Embryonic facial prominence (tissue), 1 donor: Measurements from ENCODE around the gene MTFP1.
A peak's percentile ranks its signal among the peaks of the same experiment; 100 is the strongest.
"Not testable (repeated sequence)": the region's sequence is repeated elsewhere in the genome, so short reads cannot be mapped to it uniquely, and the experiment has no call there.

ENCODE experiments used
- DNase-seq: peaks from one replicate; pipeline ENCODE4 v3.0.0-alpha.2; 2016; ENCODE audit errors: extremely low spot score

MTFP1 gene

DNA sequence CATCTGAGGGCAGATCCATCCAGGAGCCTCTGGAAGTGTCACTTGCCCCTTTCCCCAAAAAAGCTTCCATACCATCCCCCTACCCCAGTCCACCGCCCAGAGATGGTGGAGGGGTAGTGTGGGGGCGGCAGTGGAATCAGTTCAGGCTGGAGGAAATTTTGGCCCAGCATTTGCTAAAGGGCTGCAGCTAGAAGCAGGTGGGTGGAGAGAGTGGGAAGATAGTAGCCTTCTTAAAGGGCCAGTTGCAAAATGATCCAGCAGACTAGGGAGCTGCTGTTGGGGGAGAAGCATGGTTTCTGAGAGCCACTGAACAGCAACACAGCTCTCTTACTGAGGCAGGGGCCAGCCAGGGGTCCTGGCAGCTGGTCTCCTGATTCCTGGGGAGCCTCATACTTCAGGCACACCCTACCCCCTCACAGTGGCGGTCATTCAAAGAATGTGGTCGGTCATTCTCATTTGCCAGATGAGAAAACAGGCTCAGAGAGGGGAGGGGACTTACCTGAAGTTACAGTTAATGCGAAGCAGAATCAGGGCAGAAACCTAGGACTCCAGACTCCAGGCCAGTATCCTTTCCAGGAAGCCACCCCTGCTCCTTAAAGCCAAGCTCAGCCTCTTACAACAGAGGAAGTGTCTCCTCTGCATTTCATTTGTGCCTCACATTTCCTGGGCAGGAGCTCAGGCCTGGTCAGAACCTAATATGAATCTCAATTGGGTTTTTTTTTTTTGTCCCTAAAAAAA, 23.4 kb upstream of the MTFP1 start:
- no peak for DNase-seq

DNA sequence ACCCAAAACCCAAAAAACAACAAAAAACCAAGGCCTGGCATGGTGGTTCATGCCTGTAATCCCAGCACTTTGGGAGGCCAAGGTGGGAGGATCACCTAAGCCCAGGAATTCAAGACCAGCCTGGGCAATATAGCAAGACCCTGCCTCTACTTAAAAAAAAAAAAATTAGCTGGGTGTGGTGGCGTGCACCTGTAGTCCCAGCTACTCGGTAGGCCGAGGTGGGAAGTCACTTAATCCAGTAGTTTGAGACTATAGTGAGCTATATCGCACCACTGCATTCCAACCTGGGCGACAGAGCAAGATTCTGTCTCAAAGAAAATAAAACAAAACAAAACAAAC, 22.8 kb upstream of the MTFP1 start:
- DNase-seq, result not testable (repeated sequence)

DNA sequence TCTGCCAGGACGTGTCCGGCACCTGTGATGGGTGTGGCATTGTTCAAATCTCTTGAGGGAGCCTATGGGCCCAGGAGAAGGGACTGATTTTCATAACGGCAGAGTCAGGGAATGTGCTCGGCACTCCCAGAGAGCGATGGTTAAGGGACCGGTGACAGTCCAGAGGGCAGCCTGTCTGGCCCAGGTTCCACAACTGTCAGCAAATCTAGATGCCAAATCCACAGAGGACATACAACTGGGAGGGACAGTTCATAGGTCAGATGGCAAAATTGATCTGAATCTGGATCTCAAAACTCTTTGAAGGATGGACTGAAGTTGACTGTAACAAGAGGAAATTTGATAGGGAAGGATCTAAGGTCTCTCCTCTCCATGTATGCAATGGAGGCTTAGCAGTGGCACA, 21.3 kb upstream of the MTFP1 start:
- DNase-seq, result no peak

DNA sequence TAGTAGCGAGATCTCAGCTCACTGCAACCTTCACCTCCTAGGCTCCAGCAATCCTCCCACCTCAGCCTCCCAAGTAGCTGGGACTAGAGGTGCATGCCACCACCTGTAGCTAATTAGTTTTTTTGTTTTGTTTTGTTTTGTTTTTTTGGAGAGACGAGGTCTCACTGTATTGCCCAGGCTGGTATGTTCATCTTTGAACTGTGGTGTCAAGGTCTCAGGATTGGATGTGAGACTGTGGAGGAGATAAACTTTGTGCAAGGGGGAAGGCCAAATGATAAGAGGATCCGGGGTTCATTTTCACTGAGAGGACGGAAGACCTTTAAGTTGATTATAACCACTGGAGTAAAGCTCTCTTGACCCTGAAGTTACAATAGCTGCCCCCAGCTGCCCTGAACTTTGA, 19.8 kb upstream of the MTFP1 start:
- no peak for DNase-seq

DNA sequence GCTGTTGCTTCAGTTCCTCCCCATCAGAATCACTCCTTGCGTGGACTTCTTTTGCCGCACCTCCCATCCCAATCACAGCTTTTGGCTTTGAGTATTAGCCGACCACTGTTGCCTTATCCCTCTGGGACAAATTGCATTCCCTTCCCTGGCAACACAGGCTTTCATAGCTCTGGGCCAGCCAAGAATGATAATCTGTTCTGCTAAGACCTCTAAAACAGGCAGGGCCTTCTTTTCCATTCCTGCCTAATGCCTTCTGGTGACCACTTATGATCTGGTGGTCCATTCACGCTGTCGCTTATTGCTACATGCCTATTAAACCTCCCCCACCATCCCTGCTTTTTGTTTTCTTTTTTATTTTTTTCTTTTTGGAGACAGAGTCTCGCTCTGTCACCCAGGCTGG, 19.2 kb upstream of the MTFP1 start:
- no peak for DNase-seq

DNA sequence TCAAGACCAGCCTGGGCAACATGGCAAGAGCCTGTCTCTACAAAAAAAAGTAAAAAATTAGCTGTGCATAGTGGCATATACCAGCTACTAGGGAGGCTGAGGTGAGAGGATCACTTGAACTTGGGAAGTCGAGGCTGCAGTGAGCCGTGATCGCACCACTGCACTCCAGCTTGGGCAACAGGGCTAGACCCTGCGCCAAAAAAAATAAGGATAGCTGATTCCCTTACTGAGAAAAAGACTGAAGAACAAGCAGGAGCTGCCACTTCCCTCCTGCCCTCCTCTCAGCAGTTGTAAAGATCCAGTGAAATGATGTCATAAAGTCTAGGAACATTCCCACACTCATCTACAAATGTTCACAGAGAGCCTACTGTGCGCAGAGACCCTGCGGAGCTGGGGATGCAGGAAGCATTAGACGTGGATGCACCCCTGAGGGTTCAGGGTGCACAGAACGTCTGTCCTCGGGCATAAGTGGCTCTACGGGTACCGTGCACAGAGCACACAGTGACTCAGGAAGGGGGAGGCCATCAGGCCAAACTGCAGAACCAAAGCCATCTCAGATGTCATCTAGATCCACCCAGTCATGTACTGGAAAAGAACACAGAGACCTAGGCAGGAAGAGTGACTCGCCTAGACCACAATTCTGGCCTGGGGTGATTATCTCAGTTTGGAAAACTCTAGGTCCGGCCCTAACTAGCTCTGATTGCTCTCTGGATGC, 17.0 kb upstream of the MTFP1 start:
- no peak for DNase-seq

DNA sequence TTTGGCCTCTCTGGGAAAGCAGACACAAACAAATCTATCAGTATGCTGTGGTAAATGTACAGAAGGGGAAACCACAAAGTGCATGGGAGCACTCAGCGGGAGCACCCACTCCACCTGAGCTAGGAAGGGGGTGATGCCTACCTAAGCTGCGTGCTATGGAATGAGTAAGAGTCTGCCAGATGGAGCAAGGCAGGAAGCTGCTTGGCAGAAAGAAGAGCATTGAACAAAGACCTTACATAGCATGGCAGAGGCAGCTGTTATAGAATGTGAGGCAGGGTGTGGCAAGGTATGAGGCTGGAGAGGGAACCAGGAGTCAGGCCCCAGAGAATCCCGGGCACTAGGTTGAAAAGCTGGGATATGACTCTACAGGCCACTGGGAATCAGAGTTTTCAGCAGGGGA, 13.8 kb upstream of the MTFP1 start:
- no peak for DNase-seq

DNA sequence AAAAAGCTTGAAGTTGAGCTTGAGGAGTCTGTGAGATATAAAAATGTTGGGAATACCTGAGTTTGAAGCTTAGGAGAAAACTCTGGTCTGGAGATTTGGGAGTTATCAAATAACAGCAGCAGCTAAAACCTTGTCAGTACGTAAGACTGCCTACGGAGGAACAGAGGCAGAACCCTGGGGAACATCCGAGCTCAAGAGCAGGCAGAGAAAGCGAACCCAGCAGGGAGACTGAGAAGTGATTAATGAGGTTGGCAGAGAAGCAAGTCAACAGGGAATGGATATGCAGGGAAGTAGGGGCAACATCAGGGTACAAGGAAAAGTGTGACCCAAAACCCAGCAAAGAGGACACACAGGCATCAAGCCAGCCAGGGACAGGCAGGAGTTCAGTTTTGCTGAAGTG, 12.6 kb upstream of the MTFP1 start:
- DNase-seq, result no peak

DNA sequence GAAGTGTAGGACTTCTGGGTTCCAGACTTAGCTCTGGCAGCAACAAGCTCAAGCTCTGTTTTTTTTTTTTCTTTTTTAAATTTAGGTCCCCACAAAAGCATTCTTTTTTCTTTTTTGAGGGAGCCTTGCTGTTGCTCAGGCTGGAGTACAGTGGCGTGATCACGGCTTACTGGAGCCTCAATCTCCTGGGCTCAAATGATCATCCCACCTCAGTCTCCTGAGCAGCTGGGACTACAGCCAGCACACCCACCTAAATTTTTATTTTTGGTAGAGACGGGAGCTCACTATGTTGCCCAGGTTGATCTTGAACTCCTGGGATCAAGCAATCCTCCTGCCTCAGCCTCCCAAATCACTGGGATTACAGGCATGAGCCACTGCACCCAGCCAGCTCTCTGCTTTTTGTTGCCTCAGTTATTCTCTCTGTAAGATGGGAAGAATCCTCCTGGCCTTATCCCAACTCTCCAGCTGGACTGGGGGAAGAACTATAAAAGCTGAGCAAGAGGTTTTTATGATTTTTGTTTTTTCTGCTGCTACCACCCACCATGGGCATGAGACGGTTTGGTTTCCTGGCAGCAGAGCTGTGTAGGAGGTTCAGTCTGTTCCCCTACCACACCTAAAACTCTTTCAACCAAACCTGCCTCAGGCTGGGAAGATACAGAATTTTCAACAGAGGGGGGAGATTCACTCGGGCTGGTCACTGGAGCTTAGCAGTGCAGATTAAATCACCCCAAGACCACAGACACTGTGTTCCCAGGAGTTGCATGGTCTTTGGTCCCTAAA, 11.6 kb upstream of the MTFP1 start:
- no peak for DNase-seq

DNA sequence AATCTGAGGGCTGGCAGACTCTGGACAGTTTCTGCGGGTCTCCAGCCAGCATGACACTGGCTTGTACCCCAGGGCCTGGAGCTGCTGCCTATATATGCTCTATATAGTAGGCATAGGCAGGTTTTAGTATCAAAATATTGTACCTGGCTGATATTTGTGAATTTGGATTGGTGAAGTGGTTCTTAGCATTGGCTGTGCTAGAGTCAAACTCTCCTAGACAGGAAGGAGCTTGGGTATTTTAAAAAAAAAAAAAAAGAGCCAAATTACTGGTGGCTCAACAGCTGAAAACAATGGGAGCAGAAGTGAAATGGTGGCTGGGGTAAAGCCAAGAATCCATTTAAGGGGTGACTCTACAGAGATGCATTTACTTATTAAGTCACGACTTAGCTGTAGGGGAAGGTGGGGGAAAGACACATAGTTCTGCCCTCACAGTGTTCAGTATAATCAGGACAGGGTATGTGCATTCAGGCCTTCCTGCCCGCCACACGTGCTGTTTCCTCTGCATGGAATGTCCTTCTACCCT, 11.0 kb upstream of the MTFP1 start:
- no peak for DNase-seq

DNA sequence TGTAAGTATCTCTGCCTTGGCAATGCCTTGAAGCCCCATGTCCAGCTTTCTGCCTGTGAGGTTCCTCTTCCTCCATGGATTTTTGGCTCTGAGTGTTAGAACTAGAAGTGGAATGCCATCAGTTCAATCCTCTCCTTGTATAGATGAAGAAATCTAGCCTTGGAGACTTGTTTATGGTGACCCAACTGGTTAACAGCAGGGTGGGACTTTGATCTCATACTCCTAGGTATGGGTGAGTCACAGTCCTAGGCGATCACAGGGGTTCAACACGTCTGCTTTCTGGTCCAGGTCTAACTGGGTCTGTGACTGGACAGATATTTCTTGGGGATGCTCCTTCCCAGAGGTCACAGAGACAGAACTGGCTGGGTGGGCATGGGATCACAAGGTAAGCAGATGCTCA, 9.2 kb upstream of the MTFP1 start:
- no peak for DNase-seq

DNA sequence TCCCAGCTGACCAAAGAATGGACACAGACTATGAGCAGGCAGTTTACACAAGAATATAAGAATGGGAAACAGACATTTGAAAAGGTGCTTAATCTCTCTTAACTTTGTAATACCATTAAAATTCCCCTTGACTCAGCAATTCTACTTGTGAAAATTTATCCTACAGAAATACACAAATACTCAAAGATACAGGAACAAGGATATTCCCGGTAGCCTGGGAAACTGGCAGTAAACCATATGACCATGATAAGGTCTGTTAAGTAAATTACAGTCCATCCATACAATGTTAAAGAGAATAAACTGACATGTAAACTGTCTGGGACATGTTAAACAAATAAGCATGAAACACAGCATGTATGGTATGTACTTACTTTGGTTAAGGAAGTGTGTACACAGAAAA, 8.7 kb upstream of the MTFP1 start:
- DNase-seq, result no peak

DNA sequence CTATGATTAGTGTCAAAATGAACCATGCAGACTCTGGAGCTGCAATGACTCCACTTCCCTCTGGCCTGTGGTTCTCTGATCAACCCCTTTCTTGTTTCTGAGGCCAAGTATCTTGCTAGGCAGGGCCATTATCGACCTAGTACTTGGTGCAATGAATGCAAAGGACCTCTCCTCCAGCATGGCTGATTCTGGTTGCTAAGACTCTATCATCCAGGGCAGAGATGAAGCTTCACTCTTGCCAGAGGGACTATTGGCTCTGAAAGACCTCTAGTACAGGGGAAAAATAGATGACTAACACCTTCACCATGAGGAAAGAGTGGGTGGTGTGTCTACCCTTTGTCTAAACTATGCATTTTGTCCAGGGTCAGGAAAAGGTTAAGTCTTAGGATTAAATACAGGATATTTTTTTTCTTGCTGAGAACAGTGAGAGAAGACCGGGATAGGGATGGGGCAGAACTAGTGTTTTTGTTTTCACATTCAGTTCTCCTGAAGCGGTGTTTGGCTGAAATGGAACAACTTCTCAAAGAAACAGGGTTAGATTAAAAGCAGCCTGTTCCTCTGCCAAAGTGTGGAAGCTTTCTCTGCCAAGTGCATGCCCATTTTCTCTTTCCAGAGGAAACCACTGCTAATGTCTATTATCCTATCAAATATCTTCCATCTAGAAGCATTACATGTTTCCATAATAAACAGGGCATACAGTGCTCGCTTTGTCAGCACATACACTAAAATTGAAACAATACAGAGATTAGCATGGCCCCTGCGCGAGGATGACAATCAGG, 5.0 kb upstream of the MTFP1 start:
- DNase-seq, result no peak

DNA sequence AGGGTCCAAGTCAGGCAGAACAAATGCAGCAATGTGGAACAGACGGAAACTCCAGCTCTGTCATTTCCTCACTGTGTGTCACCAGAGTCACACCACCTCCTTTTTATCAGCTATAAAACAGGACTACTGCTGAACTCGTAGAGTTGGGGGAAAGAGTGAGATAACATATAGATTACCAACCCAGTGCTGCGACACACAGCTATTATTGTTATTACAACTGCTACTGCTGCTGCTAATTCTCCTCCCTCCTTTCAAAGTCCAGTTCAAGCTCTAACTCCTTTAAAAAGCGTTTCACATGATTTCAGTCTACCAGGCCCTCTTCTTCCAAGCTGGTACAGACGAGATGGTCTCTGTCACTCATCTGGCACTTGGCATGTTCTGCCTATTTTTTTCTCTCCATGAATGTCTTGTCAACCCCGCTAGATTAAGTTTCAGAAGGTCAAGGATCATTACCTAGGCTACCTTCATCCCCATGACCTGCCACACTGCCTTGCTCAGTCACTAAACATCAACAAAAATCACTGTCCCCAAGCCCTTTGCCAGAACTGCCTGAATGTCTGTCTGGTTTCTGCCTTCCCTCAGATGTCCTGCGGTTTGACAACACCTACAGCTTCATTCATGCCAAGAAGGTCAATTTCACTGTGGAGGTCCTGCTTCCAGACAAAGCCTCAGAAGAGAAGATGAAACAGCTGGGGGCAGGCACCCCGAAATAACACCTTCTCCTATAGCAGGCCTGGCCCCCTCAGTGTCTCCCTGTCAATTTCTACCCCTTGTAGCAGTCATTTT, 3.7 kb upstream of the MTFP1 start:
- DNase-seq, result no peak

DNA sequence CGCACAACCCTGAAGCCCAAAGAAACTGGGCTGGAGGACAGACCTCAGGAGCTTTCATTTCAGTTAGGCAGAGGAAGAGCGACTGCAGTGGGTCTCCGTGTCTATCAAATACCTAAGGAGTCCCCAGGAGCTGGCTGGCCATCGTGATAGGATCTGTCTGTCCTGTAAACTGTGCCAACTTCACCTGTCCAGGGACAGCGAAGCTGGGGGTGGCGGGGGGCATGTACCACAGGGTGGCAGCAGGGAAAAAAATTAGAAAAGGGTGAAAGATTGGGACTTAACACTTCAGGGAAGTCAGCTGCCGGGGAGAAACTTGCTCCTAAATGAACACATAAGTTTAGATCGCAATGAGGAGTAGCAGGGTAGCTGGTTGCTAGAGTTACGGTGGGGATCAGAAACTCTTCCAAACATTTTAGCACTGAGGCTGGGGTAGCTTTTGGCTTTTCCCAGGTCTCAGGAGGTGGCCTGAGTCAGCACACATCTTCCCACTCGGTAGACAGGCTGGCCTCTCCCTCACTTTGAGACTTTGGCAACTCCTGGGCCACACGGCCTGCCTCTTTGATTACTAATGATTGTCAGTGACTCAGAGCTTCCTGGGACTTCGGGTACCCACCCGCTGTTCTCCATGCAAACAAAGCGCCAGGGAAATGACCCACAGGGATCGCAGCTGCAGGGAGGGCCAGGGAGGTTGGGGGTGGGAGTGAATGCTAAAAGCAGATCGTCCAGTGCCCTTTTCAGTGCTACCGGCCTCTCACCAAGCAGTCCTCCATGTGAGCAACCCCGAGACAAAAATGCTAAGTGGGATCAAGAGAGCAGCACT, 2.9 kb upstream of the MTFP1 start:
- no peak for DNase-seq

DNA sequence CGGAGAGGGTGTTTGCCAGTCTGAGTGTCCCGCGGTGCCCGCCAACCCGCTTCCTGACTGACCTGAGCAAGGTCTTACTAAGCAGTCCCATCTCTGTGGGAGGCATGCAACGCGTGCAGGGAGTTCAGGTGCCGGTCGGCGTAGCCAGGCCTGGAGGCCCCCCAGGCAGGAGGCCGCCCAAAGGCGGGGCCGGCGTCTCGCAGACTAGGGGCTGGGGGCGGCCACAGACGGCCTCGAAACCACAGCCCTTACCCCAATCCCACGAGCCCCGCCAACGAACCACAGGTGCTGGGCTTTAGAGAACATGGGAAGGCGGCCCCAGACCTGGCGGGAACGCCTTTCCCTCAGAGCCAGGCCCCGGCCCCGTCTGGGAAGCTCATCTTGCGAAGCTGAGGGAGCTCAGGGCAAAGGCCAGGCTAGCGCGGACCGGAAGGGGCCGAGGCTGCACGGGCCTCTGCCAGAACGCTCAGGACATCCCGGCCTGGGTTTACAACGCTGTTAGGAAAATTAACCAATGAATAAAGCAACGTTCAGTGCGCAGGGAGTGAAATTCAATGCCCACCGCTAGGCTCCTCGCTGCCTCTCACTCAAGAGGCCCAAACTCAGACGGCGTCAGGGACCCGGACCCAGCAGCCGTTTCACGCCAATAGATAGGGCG, 2.1 kb upstream of the MTFP1 start:
- no peak for DNase-seq

DNA sequence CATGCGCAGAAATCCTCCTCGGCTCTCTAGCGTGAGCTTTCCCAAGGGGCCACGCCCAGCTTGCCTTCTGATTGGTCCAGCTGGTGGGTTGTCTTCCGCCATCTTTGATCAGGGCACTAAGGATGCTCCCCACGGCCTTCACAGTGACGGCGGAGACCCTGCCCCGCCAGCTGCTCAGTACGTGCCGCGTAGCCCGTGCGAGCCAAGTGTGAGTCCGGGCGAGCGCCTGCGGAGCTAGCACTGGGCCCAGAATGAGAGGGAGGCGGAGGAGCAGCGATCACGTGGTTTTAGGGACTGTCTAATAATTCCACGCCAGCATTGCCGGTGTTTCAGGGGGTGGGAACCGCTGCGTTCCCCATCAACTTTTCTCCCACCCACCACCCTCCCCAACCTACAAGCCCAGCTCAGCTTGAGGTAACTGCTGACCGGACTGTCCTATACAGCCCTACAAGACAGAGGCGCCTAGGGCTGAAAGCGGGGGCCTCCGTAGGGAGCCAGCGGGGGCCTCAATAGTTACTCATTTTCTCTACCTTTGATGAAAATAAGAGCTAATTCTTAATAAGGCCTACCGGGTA, 1.5 kb upstream of the MTFP1 start:
- DNase-seq, result peak; percentile 99

DNA sequence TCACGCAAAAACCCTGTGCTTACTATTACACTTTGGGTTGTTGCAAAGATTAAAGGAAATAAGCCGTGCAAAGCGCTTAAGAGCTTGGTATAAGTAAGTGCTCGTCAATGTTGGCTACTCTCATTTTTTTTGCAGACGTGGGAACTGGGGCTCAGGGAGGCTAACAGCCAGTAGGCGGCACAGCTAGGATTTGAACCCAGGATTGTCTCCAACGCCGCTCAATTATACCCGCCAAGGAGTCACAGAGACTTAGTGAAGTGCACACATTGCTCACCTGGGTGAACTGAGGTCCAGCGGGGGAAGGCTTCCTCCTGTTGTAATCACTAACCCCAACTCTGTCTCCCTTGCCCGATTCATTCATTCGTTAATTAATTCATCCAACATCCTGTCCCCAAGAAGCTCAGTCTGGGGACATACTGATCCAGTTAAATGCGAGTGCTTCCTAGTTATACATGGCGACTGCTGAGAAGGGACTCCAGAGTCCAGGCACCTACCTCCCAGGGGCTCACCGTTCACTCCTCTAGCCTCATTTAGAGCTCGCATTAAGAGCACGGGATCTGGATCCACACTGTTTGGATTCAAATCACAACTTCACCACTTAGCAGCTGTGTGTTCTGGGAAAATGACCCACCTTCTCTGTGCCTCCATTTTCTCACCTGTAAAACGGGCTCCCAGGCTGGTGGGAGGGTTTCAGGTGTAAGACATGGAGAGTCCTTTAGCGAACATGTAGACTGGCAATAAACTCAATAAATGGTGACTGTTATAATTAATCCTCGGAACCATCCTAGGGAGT, 838 bp upstream of the MTFP1 start:
- peak; percentile 18 for DNase-seq

DNA sequence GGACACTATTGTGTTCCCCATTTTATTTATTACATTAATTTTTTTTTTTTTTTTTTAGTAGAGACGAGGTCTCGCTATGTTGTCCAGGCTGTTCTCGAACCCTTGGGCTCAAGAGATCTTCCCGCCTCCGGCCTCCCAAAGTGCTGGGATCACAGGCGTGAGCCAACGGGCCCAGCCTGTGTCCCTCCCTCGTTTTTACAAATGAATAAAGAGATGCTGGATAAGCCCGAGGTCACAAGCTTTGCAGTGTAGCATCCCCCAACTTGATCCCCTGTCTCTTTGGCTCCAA, 297 bp upstream of the MTFP1 start:
- no peak for DNase-seq
